Progenitor cell of endocrine pancreas (in vitro differentiated cells): Measurements from ENCODE around the gene CCR7. TPM values are rescaled to one million over a fixed set of nuclear protein-coding genes. Genes with fewer than 3 reads are reported as not detected.
"Not testable (repeated sequence)": the region's sequence is repeated elsewhere in the genome, so short reads cannot be mapped to it uniquely, and the experiment has no call there.

ENCODE experiments used
- DNase-seq: peaks from one replicate; pipeline ENCODE4 v3.0.0; 2021; ENCODE audit warnings: low spot score; ENCODE audit not compliant: unreplicated experiment
- H3K27ac Mint-ChIP-seq: 2 replicates; pipeline ENCODE4 v1.8.0; 2021; ENCODE audit warnings: mild to moderate bottlenecking, moderate library complexity, mixed read lengths
- H3K27me3 Mint-ChIP-seq: 2 replicates; pipeline ENCODE4 v1.8.0; 2021; ENCODE audit warnings: mixed read lengths
- H3K36me3 Mint-ChIP-seq: 2 replicates; pipeline ENCODE4 v1.8.0; 2022; ENCODE audit warnings: mixed read lengths; ENCODE audit not compliant: insufficient read depth
- H3K4me1 Mint-ChIP-seq: 2 replicates; pipeline ENCODE4 v1.8.0; 2021; ENCODE audit warnings: low read depth, mixed read lengths
- H3K4me3 Mint-ChIP-seq: 2 replicates; pipeline ENCODE4 v1.8.0; 2021; ENCODE audit warnings: low read depth, mild to moderate bottlenecking, moderate library complexity, mixed read lengths
- H3K9me3 Mint-ChIP-seq: 2 replicates; pipeline ENCODE4 v1.8.0; 2021; ENCODE audit warnings: low read depth, mixed read lengths
- total RNA-seq: library from RNA; stranded (reverse); gene quantifications from 2 replicates; pipeline ENCODE4 v1.2.1, GENCODE V29; 2021
- TF ChIP-seq, protein P1 (sequence below): fragments of 200-600 bp; sonication (generic); IDR thresholded peaks from one replicate; pipeline ENCODE4 v1.5.0; 2021; ENCODE audit warnings: antibody characterized with exemption, mild to moderate bottlenecking; ENCODE audit not compliant: unreplicated experiment

CCR7 gene
- total RNA-seq, 1 donor from 2014 or later = not detected

DNA sequence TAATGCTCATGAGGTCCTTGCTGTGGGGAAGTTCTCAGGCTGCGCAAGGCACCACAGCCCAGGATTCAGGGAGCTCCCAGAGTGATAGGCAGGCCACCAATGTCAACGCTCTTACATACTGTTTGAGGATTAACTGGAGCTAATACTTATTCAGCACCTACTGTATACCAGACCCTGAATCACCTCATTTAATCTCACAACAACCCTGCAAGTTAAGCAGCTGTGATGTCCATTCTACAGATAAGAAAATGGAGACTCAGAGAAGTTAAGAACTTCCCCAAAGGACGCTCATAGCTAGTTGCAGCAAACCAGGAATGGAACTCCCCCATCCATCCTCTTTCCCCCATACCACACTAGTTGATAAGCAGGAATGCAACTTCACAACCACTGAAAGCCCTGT is 25.5 kb upstream of the CCR7 start:
- H3K9me3 Mint-ChIP-seq = peaks cover 23% of the 10 kb centered on the region
- no peak overlapping the region for H3K27ac Mint-ChIP-seq
- no peaks in the 10 kb centered on the region for H3K27me3 Mint-ChIP-seq
- no peaks in the 10 kb centered on the region for H3K4me1 Mint-ChIP-seq
- TF ChIP-seq, protein P1, sequence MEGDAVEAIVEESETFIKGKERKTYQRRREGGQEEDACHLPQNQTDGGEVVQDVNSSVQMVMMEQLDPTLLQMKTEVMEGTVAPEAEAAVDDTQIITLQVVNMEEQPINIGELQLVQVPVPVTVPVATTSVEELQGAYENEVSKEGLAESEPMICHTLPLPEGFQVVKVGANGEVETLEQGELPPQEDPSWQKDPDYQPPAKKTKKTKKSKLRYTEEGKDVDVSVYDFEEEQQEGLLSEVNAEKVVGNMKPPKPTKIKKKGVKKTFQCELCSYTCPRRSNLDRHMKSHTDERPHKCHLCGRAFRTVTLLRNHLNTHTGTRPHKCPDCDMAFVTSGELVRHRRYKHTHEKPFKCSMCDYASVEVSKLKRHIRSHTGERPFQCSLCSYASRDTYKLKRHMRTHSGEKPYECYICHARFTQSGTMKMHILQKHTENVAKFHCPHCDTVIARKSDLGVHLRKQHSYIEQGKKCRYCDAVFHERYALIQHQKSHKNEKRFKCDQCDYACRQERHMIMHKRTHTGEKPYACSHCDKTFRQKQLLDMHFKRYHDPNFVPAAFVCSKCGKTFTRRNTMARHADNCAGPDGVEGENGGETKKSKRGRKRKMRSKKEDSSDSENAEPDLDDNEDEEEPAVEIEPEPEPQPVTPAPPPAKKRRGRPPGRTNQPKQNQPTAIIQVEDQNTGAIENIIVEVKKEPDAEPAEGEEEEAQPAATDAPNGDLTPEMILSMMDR = no peak
- H3K4me3 Mint-ChIP-seq = no peak overlapping the region
- H3K36me3 Mint-ChIP-seq = no peaks in the 10 kb centered on the region
- no peak for DNase-seq

DNA sequence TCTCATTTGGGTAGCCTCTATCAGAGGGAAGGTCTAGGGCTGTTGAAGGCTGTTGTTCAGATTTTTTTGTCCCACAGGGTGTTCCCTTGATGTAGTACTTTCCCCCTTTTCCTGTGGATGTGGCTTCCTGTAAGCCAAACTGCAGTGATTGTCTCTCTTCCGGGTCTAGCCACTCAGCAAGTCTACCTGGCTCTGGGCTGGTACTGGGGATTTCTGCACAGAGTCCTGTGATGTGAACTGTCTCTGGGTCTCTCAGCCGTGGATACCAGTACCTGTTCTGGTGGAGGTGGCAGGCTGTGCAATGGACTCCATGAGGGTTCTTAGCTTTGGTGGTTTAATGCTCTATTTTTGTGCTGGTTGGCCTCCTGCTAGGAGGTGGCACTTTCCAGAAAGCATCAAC is 23.3 kb upstream of the CCR7 start:
- Mint-ChIP-seq H3K27ac (no peak overlapping the region), H3K4me1 (no peaks in the 10 kb centered on the region), H3K9me3 (peaks cover 38% of the 10 kb centered on the region), H3K4me3 (no peak overlapping the region), H3K36me3 (peaks cover 2% of the 10 kb centered on the region), H3K27me3 (no peaks in the 10 kb centered on the region)
- no peak for DNase-seq
- TF ChIP-seq, protein P1 = no peak

DNA sequence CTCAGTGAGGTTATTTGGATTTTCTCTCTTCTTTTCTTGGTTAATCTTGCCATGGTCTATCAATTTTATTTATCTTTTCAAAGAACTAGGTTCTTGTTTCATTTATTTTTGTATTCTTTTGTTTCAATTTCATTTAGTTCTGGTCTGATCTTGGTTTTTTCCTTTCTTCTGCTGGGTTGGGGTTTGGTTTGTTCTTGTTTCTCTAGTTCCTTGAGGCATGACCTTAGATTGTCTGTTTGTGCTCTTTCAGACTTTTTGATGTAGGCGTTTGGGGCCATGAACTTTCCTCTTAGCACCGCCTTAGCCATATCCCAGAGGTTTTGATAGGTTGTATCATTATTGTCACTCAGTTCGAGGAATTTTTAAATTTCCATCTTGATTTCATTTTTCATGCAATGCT is 21.0 kb upstream of the CCR7 start:
- DNase-seq, H3K4me1 Mint-ChIP-seq, H3K4me3 Mint-ChIP-seq, H3K27ac Mint-ChIP-seq, H3K36me3 Mint-ChIP-seq, H3K27me3 Mint-ChIP-seq: not testable (repeated sequence)
- H3K9me3 Mint-ChIP-seq = peaks cover 38% of the 10 kb centered on the region

DNA sequence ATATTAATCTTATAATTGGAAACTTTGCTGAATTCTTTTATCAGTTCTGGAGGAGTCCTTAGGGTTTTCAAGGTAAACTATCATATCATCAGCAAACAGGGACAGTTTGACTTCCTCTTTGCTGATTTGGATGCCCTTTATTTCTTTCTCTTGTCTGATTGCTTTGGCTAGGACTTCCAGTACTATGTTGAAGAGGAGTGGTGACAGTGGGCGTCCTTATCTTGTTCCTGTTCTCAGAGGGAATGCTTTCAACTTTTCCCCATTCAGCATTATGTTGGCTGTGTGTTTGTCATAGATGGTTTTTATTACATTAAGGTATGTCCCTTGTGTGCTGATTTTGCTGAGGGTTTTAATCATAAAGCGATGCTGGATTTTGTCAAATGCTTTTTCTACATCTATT is 19.7 kb upstream of the CCR7 start:
- H3K9me3 Mint-ChIP-seq = peaks cover 38% of the 10 kb centered on the region
- not testable (repeated sequence) for H3K27me3 Mint-ChIP-seq, H3K36me3 Mint-ChIP-seq, H3K4me3 Mint-ChIP-seq, DNase-seq, H3K4me1 Mint-ChIP-seq, H3K27ac Mint-ChIP-seq

DNA sequence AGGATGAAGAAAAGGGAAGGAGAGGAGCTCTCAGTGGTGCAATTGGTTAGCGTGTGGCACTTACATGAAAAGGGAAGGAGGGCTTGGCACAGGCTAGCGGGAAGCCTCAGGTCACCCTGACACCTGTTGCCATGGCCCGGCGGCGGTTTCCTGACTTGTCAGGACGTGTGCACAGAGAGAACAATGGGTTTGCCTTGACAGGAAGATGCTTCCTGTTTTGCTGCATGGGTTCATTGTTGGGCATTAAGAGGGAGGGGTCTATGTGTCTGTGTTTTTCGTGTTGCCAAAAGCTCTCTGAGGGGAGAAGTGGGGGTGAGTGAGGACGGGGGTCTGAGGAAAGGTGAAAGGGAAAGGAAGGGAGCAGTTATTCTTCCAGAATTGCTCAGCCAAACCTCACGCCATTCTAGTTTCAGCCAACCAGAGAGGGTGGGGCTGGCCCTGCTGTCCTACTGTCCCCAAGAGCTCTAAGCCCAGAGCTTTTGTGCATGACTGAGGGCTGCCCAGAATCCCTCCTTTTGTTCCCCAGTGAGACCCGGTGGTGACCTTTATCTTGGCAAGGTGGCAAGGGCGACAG is 17.1 kb upstream of the CCR7 start:
- Mint-ChIP-seq H3K36me3 (peaks cover 2% of the 10 kb centered on the region), H3K27me3 (no peaks in the 10 kb centered on the region), H3K4me3 (no peak overlapping the region), H3K9me3 (peaks cover 27% of the 10 kb centered on the region), H3K4me1 (no peaks in the 10 kb centered on the region), H3K27ac (no peak overlapping the region)
- TF ChIP-seq, protein P1 = no peak
- DNase-seq = no peak

DNA sequence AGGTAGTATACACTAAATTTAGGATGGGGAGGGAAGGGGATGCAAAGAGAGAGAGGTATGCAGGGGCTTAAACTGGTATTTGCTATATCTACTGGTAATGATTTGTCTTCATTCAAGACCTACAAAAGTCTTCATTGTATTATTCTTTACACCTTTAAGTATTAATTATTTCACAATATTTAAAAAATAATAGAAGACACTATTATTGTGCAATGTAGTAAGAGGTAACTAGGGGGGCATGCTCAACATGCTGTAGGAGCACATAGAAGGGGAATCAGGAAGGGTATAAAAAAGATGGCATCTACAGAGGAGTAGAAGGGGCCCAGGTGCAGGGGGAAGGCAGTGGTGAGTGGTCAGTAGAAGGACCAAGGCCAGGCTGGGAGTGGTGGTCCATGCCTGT is 14.9 kb upstream of the CCR7 start:
- Mint-ChIP-seq H3K9me3 (peaks cover 15% of the 10 kb centered on the region), H3K27ac (no peak overlapping the region), H3K27me3 (no peaks in the 10 kb centered on the region), H3K36me3 (peaks cover 2% of the 10 kb centered on the region), H3K4me3 (no peak overlapping the region), H3K4me1 (no peaks in the 10 kb centered on the region)
- no peak for DNase-seq
- TF ChIP-seq, protein P1 = no peak
